B cell (primary cell): ENCODE data around the gene PATE1.

Experiments used
- EZH2 ChIP-seq: IDR thresholded peaks from 2 replicates; pipeline ENCODE4 v1.6.1; 2012; ENCODE audit warnings: borderline replicate concordance, low read depth, mild to moderate bottlenecking, moderate library complexity, low read length; ENCODE audit not compliant: insufficient read depth, poor library complexity, severe bottlenecking
- TF ChIP-seq, protein P1 (sequence below): fragments of 200-600 bp; IDR thresholded peaks from one replicate; pipeline ENCODE4 v1.8.0; 2022; ENCODE audit warnings: antibody characterized with exemption, mild to moderate bottlenecking

DNA sequence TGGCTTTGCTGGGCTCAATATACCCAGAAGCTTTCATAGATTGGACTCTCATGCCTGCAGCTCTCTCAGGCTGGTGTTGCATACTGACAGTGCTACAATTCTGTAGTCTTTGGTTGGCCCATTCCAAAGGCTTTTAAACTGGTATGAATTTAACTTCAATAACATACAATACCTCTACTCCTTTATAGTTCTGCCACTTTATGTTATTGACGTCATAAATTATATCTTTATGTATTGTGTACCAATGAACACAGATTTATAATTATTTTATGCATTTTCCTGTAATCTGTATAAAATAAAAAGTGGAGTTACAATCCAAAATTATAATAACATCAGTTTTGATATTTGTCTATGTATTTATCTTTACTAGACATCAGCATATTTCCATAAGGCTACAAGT is 16.4 kb downstream of the PATE1 start:
- TF ChIP-seq, protein P1, sequence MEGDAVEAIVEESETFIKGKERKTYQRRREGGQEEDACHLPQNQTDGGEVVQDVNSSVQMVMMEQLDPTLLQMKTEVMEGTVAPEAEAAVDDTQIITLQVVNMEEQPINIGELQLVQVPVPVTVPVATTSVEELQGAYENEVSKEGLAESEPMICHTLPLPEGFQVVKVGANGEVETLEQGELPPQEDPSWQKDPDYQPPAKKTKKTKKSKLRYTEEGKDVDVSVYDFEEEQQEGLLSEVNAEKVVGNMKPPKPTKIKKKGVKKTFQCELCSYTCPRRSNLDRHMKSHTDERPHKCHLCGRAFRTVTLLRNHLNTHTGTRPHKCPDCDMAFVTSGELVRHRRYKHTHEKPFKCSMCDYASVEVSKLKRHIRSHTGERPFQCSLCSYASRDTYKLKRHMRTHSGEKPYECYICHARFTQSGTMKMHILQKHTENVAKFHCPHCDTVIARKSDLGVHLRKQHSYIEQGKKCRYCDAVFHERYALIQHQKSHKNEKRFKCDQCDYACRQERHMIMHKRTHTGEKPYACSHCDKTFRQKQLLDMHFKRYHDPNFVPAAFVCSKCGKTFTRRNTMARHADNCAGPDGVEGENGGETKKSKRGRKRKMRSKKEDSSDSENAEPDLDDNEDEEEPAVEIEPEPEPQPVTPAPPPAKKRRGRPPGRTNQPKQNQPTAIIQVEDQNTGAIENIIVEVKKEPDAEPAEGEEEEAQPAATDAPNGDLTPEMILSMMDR, result no peak
- TF ChIP-seq EZH2, result no peak
